ENCODE data around the gene UQCC3. TPM values are rescaled to one million over a fixed set of nuclear protein-coding genes. Genes with fewer than 3 reads are reported as not detected.

The UQCC3 gene
- total and polyA plus RNA-seq, 2 donors (not counting 3 experiments of a cell fraction or from before 2014, with no cell fraction given) = 8.6 to 15.5 TPM

DNA sequence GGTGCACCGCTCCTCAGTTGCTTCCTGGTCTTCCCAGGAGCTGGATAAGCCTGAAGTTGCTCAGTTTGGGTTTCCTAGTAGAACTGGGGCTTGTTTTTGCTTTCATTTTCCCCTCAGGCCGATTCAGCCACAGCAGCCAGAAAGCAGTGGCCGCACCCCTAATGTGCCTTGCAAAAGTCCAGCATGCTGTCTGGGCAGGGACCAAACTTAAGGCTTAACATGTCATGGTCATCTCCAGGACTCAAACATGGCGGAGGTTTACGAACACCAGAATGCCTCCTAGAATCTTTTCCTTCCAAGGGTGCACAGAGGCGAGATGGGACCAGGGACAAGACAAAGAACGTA, 38.5 kb downstream of the UQCC3 start:
- BruUV-seq (replicated peaks) = TSS peak; percentile 89
- H3K4me1 ChIP-seq (ENCODE audit: control insufficient read depth, extremely low read depth, insufficient read depth, low read length) = peaks cover 25% of the 10 kb centered on the region
- peak; percentile 85 for FAIRE-seq
- peak overlapping the region; percentile 88 for H2AFZ ChIP-seq (ENCODE audit: low read depth, low read length)
- POLR2A ChIA-PET = interaction anchor here (0.5 to 2.8 kb wide), 5 partner anchors 17 to 256 kb away, joined by 3 to 8 read pairs (median 5); partner anchors contain the start of genes C11orf98, CSKMT and HNRNPUL2
- no peak for DNase-seq (ENCODE audit: low read depth, low spot score)
- no peaks in the 10 kb centered on the region for H3K79me2 ChIP-seq (ENCODE audit: control insufficient read depth, insufficient read depth, low read length)
- dilution Hi-C loops (cut with MboI; ENCODE audit: extremely low pct_ligation_motif_present, low sequenced_read_pairs) (no loop called here), intact Hi-C loops (cut with micrococcal nuclease) (no loop called here)
- peak overlapping the region; percentile 73 for H3K27ac ChIP-seq (ENCODE audit: insufficient read depth, low read depth, low read length)
- H3K4me3 ChIP-seq (replicated peaks in 1 of 3; ENCODE audit: insufficient read depth in 1 of 3, low read depth in 1 of 3, low read length in 3 of 3) = peak overlapping the region; percentile 22 to 68 (median 58)
- TF ChIP-seq JUN (IDR thresholded peaks at IDR 0.05; ENCODE audit: borderline replicate concordance, insufficient read depth, insufficient read length, low read depth) (no peak), POLR2AphosphoS5 (IDR thresholded peaks at IDR 0.05; ENCODE audit: insufficient read depth, low read depth, low read length) (no peak), GATA2 (IDR thresholded peaks at IDR 0.05; ENCODE audit: insufficient read depth, insufficient read length, low read depth, low read length) (no peak), MYC (IDR thresholded peaks at IDR 0.05; ENCODE audit: low read depth, low read length) (no peak), POLR2A (IDR thresholded peaks at IDR 0.05; ENCODE audit: low read depth, low read length) (no peak), EZH2 (IDR thresholded peaks at IDR 0.05; ENCODE audit: borderline replicate concordance, low read depth, low read length, severe bottlenecking) (no peak)
- TF ChIP-seq, protein P1, sequence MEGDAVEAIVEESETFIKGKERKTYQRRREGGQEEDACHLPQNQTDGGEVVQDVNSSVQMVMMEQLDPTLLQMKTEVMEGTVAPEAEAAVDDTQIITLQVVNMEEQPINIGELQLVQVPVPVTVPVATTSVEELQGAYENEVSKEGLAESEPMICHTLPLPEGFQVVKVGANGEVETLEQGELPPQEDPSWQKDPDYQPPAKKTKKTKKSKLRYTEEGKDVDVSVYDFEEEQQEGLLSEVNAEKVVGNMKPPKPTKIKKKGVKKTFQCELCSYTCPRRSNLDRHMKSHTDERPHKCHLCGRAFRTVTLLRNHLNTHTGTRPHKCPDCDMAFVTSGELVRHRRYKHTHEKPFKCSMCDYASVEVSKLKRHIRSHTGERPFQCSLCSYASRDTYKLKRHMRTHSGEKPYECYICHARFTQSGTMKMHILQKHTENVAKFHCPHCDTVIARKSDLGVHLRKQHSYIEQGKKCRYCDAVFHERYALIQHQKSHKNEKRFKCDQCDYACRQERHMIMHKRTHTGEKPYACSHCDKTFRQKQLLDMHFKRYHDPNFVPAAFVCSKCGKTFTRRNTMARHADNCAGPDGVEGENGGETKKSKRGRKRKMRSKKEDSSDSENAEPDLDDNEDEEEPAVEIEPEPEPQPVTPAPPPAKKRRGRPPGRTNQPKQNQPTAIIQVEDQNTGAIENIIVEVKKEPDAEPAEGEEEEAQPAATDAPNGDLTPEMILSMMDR (IDR thresholded peaks at IDR 0.05; ENCODE audit: extremely low read depth in 1 of 2, insufficient read depth in 1 of 2, low read depth in 1 of 2, low read length in 2 of 2) = no peak
- H3K27me3 ChIP-seq (ENCODE audit: control insufficient read depth in 2 of 2, insufficient read depth in 2 of 2, low read length in 2 of 2) = no peaks in the 10 kb centered on the region
- H3K9ac ChIP-seq (replicated peaks; ENCODE audit: extremely low read depth, insufficient read depth, low read length) = peak overlapping the region; percentile 78
- H3K4me2 ChIP-seq (ENCODE audit: insufficient read depth, low read length) = peak overlapping the region; percentile 85
- CTCF ChIA-PET = interaction anchor here (1.0 to 1.7 kb wide), 4 partner anchors 17 to 77 kb away, joined by 3 to 7 read pairs (median 6); partner anchors contain the start of genes HNRNPUL2, TMEM179B and ZBTB3
- no peaks in the 10 kb centered on the region for H3K9me3 ChIP-seq (replicated peaks; ENCODE audit: control insufficient read depth, insufficient read depth, low read length)
- no peaks in the 10 kb centered on the region for H4K20me1 ChIP-seq (replicated peaks; ENCODE audit: control insufficient read depth, extremely low read depth, insufficient read depth, low read length)
- peaks cover 13 to 16% of the 10 kb centered on the region in 2 experiments for H3K36me3 ChIP-seq (ENCODE audit: control insufficient read depth in 2 of 2, extremely low read depth in 1 of 2, insufficient read depth in 2 of 2, low read length in 2 of 2)
- H3K9me1 ChIP-seq (replicated peaks; ENCODE audit: control insufficient read depth, extremely low read depth, insufficient read depth, low read length) = no peaks in the 10 kb centered on the region

All from endothelial cell of umbilical vein (primary cell).